ENCODE data around the gene CEACAM18. TPM values are rescaled to one million over a fixed set of nuclear protein-coding genes. Genes with fewer than 3 reads are reported as not detected.

The CEACAM18 gene
- polyA plus RNA-seq, 1 of the 3 experiments (the other 2 are of a cell fraction), result not detected

DNA sequence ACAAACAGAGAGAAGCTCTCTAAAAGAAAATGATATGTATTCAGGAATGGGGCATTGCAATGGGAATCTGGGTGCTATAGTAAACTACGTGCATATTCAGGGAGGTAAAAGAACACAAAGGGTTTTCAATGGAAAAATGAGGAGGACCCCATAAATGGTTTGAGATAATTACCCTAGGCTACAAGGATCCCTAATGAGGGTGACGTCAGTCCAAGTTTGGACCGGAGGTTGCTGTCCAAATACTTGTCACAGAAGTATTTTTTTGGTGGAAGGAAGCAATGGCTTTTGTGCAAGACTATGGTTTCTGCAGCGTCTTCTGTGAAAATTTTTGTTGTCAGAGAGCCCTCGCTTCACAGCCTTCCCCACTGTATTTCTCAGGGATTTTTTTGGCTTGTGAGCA, 995 bp upstream of the CEACAM18 start (continued):
- TF ChIP-seq GABPA (IDR thresholded peaks at IDR 0.05; ENCODE audit: low read depth) (no peak), CHD2 (IDR thresholded peaks at IDR 0.05; ENCODE audit: low read length, partially characterized antibody) (no peak), EP300 (IDR thresholded peaks at IDR 0.05; ENCODE audit: borderline replicate concordance in 1 of 2, low read depth in 1 of 2, low read length in 1 of 2) (no peak), RAD21 (IDR thresholded peaks at IDR 0.05; ENCODE audit: low read length) (no peak), RFX5 (IDR thresholded peaks at IDR 0.05; ENCODE audit: low read length) (no peak), GATA2 (CRISPR knock-in tag; IDR thresholded peaks at IDR 0.05) (no peak), EZH2phosphoT487 (IDR thresholded peaks at IDR 0.05; ENCODE audit: borderline replicate concordance, low read depth) (no peak), NRF1 (IDR thresholded peaks at IDR 0.05; ENCODE audit: low read depth, low read length) (no peak)
- TF ChIP-seq, protein P1, sequence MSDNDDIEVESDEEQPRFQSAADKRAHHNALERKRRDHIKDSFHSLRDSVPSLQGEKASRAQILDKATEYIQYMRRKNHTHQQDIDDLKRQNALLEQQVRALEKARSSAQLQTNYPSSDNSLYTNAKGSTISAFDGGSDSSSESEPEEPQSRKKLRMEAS (IDR thresholded peaks at IDR 0.05; ENCODE audit: low read depth), result no peak
- TF ChIP-seq, protein P2, sequence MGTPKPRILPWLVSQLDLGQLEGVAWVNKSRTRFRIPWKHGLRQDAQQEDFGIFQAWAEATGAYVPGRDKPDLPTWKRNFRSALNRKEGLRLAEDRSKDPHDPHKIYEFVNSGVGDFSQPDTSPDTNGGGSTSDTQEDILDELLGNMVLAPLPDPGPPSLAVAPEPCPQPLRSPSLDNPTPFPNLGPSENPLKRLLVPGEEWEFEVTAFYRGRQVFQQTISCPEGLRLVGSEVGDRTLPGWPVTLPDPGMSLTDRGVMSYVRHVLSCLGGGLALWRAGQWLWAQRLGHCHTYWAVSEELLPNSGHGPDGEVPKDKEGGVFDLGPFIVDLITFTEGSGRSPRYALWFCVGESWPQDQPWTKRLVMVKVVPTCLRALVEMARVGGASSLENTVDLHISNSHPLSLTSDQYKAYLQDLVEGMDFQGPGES (IDR thresholded peaks at IDR 0.05; ENCODE audit: low read depth, low read length), result no peak

DNA sequence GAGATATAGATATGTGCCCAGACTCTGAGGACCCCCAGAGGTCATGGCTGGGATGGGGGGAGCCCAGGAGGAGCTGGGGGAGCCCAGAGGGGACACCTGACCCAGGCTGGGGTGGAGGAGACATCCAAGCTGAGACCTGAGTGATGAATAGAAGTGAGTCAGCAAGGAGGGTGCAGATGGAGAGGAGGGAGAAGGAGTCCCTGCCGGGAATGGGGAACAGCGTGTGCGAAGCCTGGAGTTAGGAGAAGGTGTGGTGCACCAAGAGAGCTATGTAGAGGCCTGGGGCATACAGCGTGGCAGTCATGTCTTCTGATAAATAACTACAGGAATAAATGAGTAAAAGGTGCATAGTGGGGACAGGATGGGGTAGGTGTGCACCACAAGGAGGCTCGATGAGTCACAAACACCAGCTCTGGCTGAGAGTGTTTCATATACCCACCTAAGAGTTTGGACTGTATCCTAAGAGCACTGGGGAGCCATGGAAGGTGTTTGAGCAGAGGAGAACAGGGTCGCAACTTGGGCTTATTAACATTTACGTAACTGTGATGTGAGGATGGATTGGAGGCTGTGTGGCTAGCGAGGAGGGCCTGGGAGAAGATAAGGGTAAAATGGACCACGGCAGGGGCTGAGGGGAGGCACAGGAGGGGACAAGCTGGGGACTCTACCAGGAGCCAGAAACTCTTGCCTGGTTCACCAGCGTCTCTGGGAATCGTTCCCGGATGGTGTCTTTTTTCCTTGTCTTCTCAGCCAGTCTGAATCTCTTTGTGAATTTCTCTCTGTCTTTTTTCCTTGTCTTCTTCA, 1.4 kb downstream of the CEACAM18 start:
- CTCF ChIA-PET, result interaction anchor here (1.3 to 5.1 kb wide), 3 partner anchors 6 to 177 kb away, joined by 5 to 46 read pairs (median 7); no protein-coding TSS in a partner anchor
- H3K9ac ChIP-seq, result no peak overlapping the region
- POLR2A ChIA-PET, result no interaction called here
- no peak overlapping the region for H3K27ac ChIP-seq (ENCODE audit: low read depth in 2 of 2, low read length in 1 of 2)
- WGBS (ENCODE audit: low lambda C conversion rate), result 12% methylated on average over 12 of the region's 12 CpGs
- H4K20me1 ChIP-seq (ENCODE audit: insufficient read depth), result no peaks in the 10 kb centered on the region
- no peak for DNase-seq
- H2AFZ ChIP-seq (ENCODE audit: low read depth), result no peak overlapping the region
- TF ChIP-seq JUND (IDR thresholded peaks at IDR 0.05) (no peak), RAD21 (IDR thresholded peaks at IDR 0.05; ENCODE audit: low read length) (no peak)
- TF ChIP-seq, protein P3, sequence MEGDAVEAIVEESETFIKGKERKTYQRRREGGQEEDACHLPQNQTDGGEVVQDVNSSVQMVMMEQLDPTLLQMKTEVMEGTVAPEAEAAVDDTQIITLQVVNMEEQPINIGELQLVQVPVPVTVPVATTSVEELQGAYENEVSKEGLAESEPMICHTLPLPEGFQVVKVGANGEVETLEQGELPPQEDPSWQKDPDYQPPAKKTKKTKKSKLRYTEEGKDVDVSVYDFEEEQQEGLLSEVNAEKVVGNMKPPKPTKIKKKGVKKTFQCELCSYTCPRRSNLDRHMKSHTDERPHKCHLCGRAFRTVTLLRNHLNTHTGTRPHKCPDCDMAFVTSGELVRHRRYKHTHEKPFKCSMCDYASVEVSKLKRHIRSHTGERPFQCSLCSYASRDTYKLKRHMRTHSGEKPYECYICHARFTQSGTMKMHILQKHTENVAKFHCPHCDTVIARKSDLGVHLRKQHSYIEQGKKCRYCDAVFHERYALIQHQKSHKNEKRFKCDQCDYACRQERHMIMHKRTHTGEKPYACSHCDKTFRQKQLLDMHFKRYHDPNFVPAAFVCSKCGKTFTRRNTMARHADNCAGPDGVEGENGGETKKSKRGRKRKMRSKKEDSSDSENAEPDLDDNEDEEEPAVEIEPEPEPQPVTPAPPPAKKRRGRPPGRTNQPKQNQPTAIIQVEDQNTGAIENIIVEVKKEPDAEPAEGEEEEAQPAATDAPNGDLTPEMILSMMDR (IDR thresholded peaks at IDR 0.05), result no peak
- no peaks in the 10 kb centered on the region for H3K9me2 ChIP-seq
- no peaks in the 10 kb centered on the region for H3K79me2 ChIP-seq (ENCODE audit: insufficient read depth)
- H3K36me3 ChIP-seq (replicated peaks in 1 of 2; ENCODE audit: control insufficient read depth in 1 of 2, insufficient read depth in 2 of 2, low read length in 1 of 2), result no peaks in the 10 kb centered on the region
- no peaks in the 10 kb centered on the region for H3K9me3 ChIP-seq
- peaks cover 16% of the 10 kb centered on the region; the same call in 1 of the 2 replicates for H3K27me3 ChIP-seq (ENCODE audit: insufficient read depth)
- H3F3A ChIP-seq (replicated peaks; ENCODE audit: insufficient read depth), result no peaks in the 10 kb centered on the region
- no peak overlapping the region for H3K4me3 ChIP-seq (ENCODE audit: low read depth in 2 of 2, low read length in 1 of 2)
- no peaks in the 10 kb centered on the region for H3K4me1 ChIP-seq (ENCODE audit: control insufficient read depth in 1 of 2, insufficient read depth in 2 of 2, low read depth in 1 of 2, low read length in 1 of 2)
- no peak overlapping the region for H3K4me2 ChIP-seq

Data from SK-N-SH (cell line).